ENCODE measurements around the gene FAAP20.

FAAP20 gene

DNA sequence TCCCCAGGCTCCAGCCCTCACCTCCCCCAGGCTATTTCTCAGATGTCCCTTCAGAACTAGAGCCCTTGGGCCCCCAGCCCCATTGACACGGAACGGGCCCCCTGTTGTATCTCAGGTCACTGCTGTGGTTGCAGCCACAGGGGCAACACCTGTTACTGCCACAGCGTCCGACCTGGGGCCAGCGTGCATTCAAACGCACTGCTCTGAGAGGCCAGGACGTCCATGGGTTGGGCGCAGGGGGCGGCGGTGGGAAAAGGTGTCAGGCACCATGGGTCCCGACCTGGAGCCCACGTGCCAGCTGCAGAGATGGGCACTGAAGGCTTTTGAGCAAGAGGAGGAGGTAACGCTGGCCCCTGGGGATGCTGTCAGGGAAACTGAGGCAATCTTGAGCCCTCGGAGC lies 13.3 kb downstream of the FAAP20 start:
- H3K4me1 ChIP-seq (ENCODE audit: control insufficient read depth, insufficient read depth, low read length, poor library complexity, severe bottlenecking), result no peaks in the 10 kb centered on the region
- no peaks in the 10 kb centered on the region for H3K9me3 ChIP-seq (ENCODE audit: control insufficient read depth, low read length)

DNA sequence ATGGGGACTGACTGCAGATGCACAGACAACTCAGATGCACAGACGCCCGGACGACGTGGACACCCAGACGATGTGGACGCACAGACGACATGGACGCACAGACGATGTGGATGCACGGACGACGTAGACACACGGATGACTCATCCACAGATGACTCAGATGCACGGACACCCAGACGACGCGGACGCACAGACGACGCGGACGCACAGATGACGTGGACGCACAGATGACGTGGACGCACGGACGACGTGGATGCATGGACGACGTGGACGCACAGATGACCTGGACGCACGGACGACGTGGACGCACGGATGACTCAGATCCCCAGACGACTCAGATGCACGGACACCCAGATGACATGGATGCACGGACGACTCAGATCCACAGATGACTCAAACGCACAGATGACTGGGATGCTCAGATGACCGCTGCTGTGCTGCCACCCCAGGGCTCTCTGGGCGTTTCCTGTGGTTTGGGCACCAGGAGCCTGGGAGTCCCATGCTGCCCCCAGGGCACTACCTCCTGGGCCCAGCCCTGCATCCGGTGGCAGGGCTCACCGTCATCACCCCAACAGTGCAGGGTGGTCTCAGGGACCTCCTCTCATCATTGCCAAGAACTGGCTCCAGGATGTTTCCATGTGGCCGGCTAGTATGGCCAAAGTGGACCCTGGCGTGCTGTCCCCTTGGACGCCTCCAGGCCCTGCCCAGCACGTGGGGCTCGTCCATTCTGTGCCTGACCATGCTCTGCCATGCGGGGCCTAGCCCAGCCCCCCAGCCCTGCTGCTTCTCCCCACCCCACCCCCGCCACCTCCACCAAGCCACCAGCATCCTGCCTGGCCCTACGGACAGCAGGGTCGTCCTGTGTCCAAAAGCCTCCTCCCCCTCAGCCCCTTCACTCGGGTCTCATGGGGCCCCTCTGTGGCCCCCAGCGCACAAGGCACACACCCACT lies 14.0 kb downstream of the FAAP20 start:
- Histone ChIP-seq H3K36me3 (ENCODE audit: control insufficient read depth, insufficient read depth, low read length) (peaks cover 19% of the 10 kb centered on the region), H3K9me3 (ENCODE audit: control insufficient read depth, low read length) (no peaks in the 10 kb centered on the region), H3K4me3 (ENCODE audit: extremely low read depth, insufficient read depth, low read length, poor library complexity, severe bottlenecking) (no peak overlapping the region), H3K4me1 (ENCODE audit: control insufficient read depth, insufficient read depth, low read length, poor library complexity, severe bottlenecking) (no peaks in the 10 kb centered on the region), H3K27ac (ENCODE audit: low read depth, low read length, severe bottlenecking) (no peak overlapping the region)
- WGBS, 2 experiments (ENCODE audit: insufficient coverage in 2 of 2), result 95% methylated on average over 52 to 54 of the region's 58 CpGs

More for the DNA sequence above, 13.3 kb downstream of the FAAP20 start:
- WGBS, 2 experiments (ENCODE audit: insufficient coverage in 2 of 2), result 91 to 94% methylated on average over 12 to 13 of the region's 14 CpGs
- Histone ChIP-seq H3K27ac (ENCODE audit: low read depth, low read length, severe bottlenecking) (no peak overlapping the region), H3K36me3 (ENCODE audit: control insufficient read depth, insufficient read depth, low read length) (peaks cover 23% of the 10 kb centered on the region), H3K4me3 (ENCODE audit: extremely low read depth, insufficient read depth, low read length, poor library complexity, severe bottlenecking) (no peak overlapping the region)

DNA sequence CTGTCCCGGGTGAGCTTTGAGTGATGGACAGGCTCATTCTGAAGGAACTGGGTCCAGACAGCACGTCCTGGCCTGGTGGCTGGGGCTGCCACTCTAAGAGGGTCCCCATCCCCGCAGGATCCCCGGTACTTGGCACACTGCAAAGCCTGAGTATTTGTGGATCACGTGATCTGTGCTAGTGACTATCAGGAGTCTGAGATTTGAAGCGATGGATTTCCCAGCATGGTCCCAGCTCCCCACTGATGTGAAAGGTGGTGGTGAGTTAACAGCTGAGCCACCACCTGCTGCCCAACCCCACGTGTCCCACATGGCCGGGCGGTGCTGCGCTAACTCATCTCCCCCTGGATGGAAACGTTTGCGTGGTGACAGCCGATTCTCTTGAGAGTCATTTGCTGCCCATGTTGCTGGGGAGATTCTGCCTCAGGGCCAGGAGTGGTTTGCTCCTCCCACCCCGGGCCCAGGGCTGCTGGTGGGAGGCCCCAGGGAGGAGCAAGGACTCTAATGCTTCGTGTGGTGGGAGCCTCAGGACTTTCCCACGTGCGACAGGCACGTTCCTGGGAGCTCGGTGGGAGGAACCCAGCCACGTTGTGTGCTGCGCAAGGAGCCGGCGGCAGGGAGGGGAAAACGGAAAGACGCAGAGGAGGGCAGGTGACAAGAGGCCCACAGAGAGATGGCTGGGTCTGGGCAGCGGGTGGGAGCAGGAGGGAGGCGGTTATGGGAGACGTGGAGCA lies 15.1 kb downstream of the FAAP20 start:
- 88 to 92% methylated on average over 27 to 28 of the region's 28 CpGs for WGBS, 2 experiments (ENCODE audit: insufficient coverage in 2 of 2)
- H3K4me3 ChIP-seq (ENCODE audit: extremely low read depth, insufficient read depth, low read length, poor library complexity, severe bottlenecking), result no peak overlapping the region

DNA sequence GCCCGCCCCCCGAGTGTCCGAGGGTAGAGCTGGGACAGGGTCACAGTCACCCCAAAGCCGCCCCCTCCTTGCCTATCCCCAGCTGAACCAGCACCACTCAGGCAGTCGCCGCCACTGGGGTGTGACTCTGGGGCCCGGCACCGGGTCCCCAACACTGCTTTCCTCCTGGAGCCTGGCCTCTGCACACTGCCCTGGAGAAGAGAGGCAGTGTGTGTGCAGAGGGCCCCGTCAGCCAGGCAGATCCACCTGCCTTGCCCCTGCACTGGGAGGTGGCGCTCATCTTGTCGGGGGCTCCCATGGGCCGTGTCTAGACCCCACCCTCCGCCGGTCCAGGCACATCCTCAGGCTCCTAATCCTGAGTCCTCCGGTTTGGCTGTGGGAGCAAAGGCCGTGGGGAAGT lies 15.7 kb downstream of the FAAP20 start:
- H3K36me3 ChIP-seq (ENCODE audit: control insufficient read depth, insufficient read depth, low read length), result peaks cover 8% of the 10 kb centered on the region
- WGBS, 2 experiments (ENCODE audit: insufficient coverage in 2 of 2), result 94 to 95% methylated on average over 13 to 15 of the region's 16 CpGs
- no peaks in the 10 kb centered on the region for H3K9me3 ChIP-seq (ENCODE audit: control insufficient read depth, low read length)
- H3K4me1 ChIP-seq (ENCODE audit: control insufficient read depth, insufficient read depth, low read length, poor library complexity, severe bottlenecking), result no peaks in the 10 kb centered on the region
- no peak overlapping the region for H3K4me3 ChIP-seq (ENCODE audit: extremely low read depth, insufficient read depth, low read length, poor library complexity, severe bottlenecking)
- no peak overlapping the region for H3K27ac ChIP-seq (ENCODE audit: low read depth, low read length, severe bottlenecking)

More for the DNA sequence above, 15.1 kb downstream of the FAAP20 start:
- Histone ChIP-seq H3K27ac (ENCODE audit: low read depth, low read length, severe bottlenecking) (no peak overlapping the region), H3K36me3 (ENCODE audit: control insufficient read depth, insufficient read depth, low read length) (peaks cover 9% of the 10 kb centered on the region), H3K4me1 (ENCODE audit: control insufficient read depth, insufficient read depth, low read length, poor library complexity, severe bottlenecking) (no peaks in the 10 kb centered on the region), H3K9me3 (ENCODE audit: control insufficient read depth, low read length) (no peaks in the 10 kb centered on the region)

DNA sequence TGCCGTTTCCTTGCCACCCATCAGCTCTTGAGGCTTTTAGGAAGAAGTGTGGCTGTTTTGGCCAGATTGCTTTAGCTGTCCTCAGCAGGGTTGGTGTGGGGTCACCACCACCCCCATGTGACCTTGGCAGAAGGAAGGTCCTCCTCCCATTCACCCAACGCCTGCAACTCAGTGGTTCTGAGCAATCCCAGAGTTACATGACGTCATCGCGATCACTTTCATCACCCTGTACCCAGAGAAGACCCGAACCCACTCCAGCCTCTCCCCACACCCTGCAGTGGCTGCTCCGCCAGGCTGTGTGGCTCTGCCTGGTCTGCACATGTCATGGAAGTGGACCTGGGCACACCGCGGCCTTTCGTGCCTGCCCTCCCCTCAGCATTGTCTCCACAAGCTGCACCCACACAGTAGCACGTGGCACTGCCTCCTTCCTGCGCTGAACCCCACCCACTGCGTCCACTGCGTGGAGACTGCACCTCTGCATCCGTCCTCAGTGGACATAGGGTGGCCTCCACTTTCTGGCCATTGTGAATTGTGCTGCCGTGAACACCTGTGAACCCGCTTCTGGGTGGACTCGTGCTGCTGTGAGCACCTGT lies 16.5 kb downstream of the FAAP20 start:
- Histone ChIP-seq H3K36me3 (ENCODE audit: control insufficient read depth, insufficient read depth, low read length) (peaks cover 2% of the 10 kb centered on the region), H3K27ac (ENCODE audit: low read depth, low read length, severe bottlenecking) (no peak overlapping the region)
- 92 to 94% methylated on average over 17 to 18 of the region's 18 CpGs for WGBS, 2 experiments (ENCODE audit: insufficient coverage in 2 of 2)

DNA sequence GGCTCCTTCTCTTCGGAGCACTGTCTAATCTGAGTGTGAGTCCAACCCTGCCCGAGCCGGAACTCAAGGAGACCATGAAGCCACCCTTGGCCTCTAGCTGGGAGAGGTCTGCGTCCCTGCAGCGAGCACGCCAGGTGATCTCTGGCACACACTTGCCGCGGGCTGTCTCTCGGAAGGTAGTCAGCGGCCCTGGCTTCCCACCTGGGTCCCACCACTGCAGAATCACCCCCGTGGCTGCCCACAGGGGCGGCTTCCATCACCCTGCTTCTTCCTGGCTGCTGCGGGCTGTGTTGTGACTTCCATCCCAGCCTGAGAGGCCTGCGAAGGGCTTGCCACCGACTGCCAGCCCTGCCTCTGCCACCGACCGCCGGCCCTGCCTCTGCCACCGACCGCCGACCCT lies 17.0 kb downstream of the FAAP20 start:
- WGBS, 2 experiments (ENCODE audit: insufficient coverage in 2 of 2), result 94 to 95% methylated on average over 20 to 21 of the region's 21 CpGs
- H3K9me3 ChIP-seq (ENCODE audit: control insufficient read depth, low read length), result no peaks in the 10 kb centered on the region
- no peak overlapping the region for H3K4me3 ChIP-seq (ENCODE audit: extremely low read depth, insufficient read depth, low read length, poor library complexity, severe bottlenecking)
- H3K4me1 ChIP-seq (ENCODE audit: control insufficient read depth, insufficient read depth, low read length, poor library complexity, severe bottlenecking), result no peaks in the 10 kb centered on the region
- H3K27ac ChIP-seq (ENCODE audit: low read depth, low read length, severe bottlenecking), result no peak overlapping the region
- peaks cover 2% of the 10 kb centered on the region for H3K36me3 ChIP-seq (ENCODE audit: control insufficient read depth, insufficient read depth, low read length)

More for the DNA sequence above, 16.5 kb downstream of the FAAP20 start:
- Histone ChIP-seq H3K9me3 (ENCODE audit: control insufficient read depth, low read length) (no peaks in the 10 kb centered on the region), H3K4me3 (ENCODE audit: extremely low read depth, insufficient read depth, low read length, poor library complexity, severe bottlenecking) (no peak overlapping the region), H3K4me1 (ENCODE audit: control insufficient read depth, insufficient read depth, low read length, poor library complexity, severe bottlenecking) (no peaks in the 10 kb centered on the region)

DNA sequence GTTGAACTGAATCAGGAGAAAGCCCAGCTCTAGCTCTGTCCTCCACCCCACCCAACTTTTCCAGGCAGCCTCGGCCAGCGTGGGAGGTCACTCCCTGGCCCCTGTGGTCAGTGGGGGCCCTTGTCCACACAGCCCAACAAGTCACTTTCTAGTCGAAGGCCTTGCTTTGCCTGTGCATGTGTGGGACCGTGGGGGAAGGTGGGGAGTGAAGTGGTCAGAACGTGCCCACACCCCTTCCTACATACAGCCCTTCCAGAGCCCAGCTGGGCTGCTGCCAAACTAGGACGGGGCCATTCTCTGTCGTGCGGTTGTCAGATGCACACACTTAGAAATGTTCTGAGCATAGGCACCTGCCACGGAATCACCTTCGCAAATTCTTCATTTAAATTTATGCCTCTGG lies 18.0 kb downstream of the FAAP20 start:
- H3K4me1 ChIP-seq (ENCODE audit: control insufficient read depth, insufficient read depth, low read length, poor library complexity, severe bottlenecking), result no peaks in the 10 kb centered on the region
- no peaks in the 10 kb centered on the region for H3K9me3 ChIP-seq (ENCODE audit: control insufficient read depth, low read length)
- peaks cover 2% of the 10 kb centered on the region for H3K36me3 ChIP-seq (ENCODE audit: control insufficient read depth, insufficient read depth, low read length)
- WGBS, 2 experiments (ENCODE audit: insufficient coverage in 2 of 2), result 91 to 96% methylated on average over 4 to 5 of the region's 10 CpGs
- H3K4me3 ChIP-seq (ENCODE audit: extremely low read depth, insufficient read depth, low read length, poor library complexity, severe bottlenecking), result no peak overlapping the region
- H3K27ac ChIP-seq (ENCODE audit: low read depth, low read length, severe bottlenecking), result no peak overlapping the region

DNA sequence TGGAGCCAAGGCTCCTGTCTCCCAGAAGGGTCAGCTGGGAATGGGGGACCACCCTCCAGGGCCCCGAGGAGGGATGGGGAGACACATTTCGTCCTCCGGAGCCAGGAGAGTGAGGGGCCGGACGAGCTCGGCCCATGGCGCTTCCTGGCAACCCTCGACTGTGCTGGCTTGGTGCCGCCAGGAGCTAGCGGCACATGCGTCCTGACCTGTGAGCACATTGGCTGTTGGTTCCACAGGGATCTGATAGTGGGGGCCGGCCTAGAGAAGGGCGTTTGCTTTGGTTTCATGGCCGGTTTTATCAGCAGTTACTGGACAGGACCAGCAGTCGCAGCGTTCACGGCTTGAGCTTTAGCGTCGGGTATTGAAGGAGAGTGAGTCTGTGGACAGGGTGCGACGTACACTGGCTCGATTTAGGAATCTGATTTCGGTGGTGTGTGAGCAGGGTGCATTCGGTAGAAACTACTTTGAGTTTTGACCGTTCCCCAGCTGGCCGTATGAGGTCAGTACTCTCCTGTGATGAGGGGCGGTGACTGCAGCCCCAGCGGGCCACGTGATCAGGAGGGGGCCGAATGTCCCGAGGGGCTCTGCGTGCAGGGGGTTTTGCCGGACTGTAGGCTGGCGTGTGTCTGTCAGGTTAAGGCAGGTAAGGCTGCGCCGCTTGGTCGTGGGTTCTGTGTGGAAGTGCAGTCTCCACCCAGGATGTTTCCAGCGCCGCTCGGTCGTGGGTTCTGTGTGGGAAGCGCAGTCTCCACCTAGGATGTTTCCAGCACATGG lies 18.7 kb downstream of the FAAP20 start:
- Histone ChIP-seq H3K4me3 (ENCODE audit: extremely low read depth, insufficient read depth, low read length, poor library complexity, severe bottlenecking) (no peak overlapping the region), H3K27ac (ENCODE audit: low read depth, low read length, severe bottlenecking) (no peak overlapping the region), H3K4me1 (ENCODE audit: control insufficient read depth, insufficient read depth, low read length, poor library complexity, severe bottlenecking) (no peaks in the 10 kb centered on the region), H3K9me3 (ENCODE audit: control insufficient read depth, low read length) (no peaks in the 10 kb centered on the region), H3K36me3 (ENCODE audit: control insufficient read depth, insufficient read depth, low read length) (peaks cover 2% of the 10 kb centered on the region)
- WGBS, 2 experiments (ENCODE audit: insufficient coverage in 2 of 2), result 95 to 98% methylated on average over 40 to 42 of the region's 42 CpGs

DNA sequence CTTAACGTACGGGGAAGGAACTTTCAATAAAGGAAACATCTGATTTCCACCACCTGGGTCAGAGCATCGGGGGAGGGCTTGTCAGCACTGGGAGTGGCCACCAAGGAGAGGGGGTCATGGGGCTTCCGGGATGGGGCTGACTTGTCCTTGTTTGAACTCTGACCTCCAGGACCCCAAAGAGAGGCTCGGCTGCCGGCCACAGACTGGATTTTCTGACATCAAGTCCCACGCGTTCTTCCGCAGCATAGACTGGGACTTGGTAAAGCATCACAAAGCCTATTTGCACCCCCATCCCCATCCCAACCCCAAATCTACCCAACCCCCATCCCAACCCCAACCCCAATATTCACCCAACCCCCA lies 19.5 kb downstream of the FAAP20 start:
- Histone ChIP-seq H3K36me3 (ENCODE audit: control insufficient read depth, insufficient read depth, low read length) (no peaks in the 10 kb centered on the region), H3K27ac (ENCODE audit: low read depth, low read length, severe bottlenecking) (no peak overlapping the region), H3K4me3 (ENCODE audit: extremely low read depth, insufficient read depth, low read length, poor library complexity, severe bottlenecking) (no peak overlapping the region), H3K9me3 (ENCODE audit: control insufficient read depth, low read length) (no peaks in the 10 kb centered on the region), H3K4me1 (ENCODE audit: control insufficient read depth, insufficient read depth, low read length, poor library complexity, severe bottlenecking) (peaks cover 4% of the 10 kb centered on the region)
- WGBS, 2 experiments (ENCODE audit: insufficient coverage in 2 of 2), result 97 to 98% methylated on average over 7 to 8 of the region's 9 CpGs

DNA sequence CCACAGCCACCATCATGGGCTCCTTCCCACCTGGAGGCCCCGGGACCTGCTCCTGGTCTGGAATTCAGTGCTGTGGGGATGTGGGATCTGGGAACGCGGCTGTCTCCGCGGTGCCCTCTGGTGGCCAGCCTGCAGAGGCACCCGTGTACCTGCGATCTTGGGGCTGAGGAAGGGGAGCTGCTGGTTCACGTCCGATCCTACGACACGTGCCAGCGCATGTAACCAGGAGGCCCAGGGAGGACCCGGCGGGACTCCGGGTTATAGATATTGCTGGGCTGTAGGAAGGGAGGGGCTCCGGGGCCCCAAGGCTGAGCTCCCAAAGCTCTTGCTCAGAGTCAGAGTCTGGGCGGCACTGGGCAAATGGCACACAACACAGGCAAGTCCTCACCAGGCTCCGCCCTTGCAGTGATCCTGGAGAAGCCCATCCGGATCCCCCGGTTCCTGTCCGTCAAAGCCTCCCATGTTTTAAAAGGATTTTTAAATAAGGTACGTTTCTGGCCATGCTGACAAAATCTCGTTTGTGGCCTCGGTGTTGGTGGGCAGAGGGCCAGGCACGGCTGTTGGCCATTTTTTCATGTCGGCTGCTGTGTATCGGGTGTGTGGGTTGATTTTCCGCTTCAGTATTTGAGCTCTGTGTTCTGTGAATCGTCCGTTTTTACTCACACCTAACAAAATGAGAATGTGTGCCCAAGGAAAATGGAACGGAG lies 20.1 kb downstream of the FAAP20 start:
- Histone ChIP-seq H3K9me3 (ENCODE audit: control insufficient read depth, low read length) (no peaks in the 10 kb centered on the region), H3K4me1 (ENCODE audit: control insufficient read depth, insufficient read depth, low read length, poor library complexity, severe bottlenecking) (peaks cover 4% of the 10 kb centered on the region), H3K27ac (ENCODE audit: low read depth, low read length, severe bottlenecking) (no peak overlapping the region), H3K36me3 (ENCODE audit: control insufficient read depth, insufficient read depth, low read length) (no peaks in the 10 kb centered on the region), H3K4me3 (ENCODE audit: extremely low read depth, insufficient read depth, low read length, poor library complexity, severe bottlenecking) (no peak overlapping the region)
- WGBS, 2 experiments (ENCODE audit: insufficient coverage in 2 of 2), result 53 to 54% methylated on average over 20 to 25 of the region's 31 CpGs
